ENCODE data around the gene FERD3L.

The FERD3L gene

GRCh38 chr7:19097165-19098055 lies 47.8 kb downstream of the FERD3L start:
- Mint-ChIP-seq H3K9me3 (no peaks in the 10 kb centered on the region), H3K27me3 (peaks cover 6% of the 10 kb centered on the region), H3K4me3 (no peak overlapping the region), H3K36me3 (ENCODE audit: low read depth) (no peaks in the 10 kb centered on the region), H3K4me1 (no peaks in the 10 kb centered on the region), H3K27ac (no peak overlapping the region)
- no peak for DNase-seq
- no peak for ATAC-seq

- ATAC-seq, result no peak
- H3K27me3 Mint-ChIP-seq, result no peaks in the 10 kb centered on the region
- H3K27ac Mint-ChIP-seq, result no peak overlapping the region
These were observed 49.8 kb downstream of the FERD3L start for GRCh38 chr7:19095353-19095860.

More at GRCh38 chr7:19095353-19095860, 49.8 kb downstream of the FERD3L start:
- no peak overlapping the region for H3K4me3 Mint-ChIP-seq
- no peaks in the 10 kb centered on the region for H3K36me3 Mint-ChIP-seq (ENCODE audit: low read depth)
- no peak for DNase-seq
- H3K9me3 Mint-ChIP-seq, result no peaks in the 10 kb centered on the region
- H3K4me1 Mint-ChIP-seq, result no peaks in the 10 kb centered on the region

Data from activated naive CD8-positive, alpha-beta T cell treated with anti-CD3 and anti-CD28 coated beads, Interleukin-2, amount 50 U/mL, for 24 hours (primary cell).